ENCODE results near the gene PCGF1. TPM values are rescaled to one million over a fixed set of nuclear protein-coding genes. Genes with fewer than 3 reads are reported as not detected.
"Not testable (repeated sequence)": the region's sequence is repeated elsewhere in the genome, so short reads cannot be mapped to it uniquely, and the experiment has no call there.

The PCGF1 gene
- total and polyA plus RNA-seq, 2 of the 13 experiments (the other 11 are each of a cell fraction or from before 2014, with no cell fraction given), result 20.4 to 22.6 TPM

GRCh38 chr2:74486141-74486540, 21.4 kb downstream of the PCGF1 start (continued):
- TF ChIP-seq, protein P1, sequence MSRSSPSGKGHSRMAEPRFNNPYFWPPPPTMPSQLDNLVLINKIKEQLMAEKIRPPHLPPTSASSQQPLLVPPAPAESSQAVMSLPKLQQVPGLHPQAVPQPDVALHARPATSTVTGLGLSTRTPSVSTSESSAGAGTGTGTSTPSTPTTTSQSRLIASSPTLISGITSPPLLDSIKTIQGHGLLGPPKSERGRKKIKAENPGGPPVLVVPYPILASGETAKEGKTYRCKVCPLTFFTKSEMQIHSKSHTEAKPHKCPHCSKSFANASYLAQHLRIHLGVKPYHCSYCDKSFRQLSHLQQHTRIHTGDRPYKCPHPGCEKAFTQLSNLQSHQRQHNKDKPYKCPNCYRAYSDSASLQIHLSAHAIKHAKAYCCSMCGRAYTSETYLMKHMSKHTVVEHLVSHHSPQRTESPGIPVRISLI (CRISPR knock-in tag; IDR thresholded peaks at IDR 0.05; ENCODE audit: borderline replicate concordance), result peak; percentile 97
- TF ChIP-seq ZFP82 (CRISPR knock-in tag; IDR thresholded peaks at IDR 0.05; ENCODE audit: borderline replicate concordance) (no peak), ZNF768 (CRISPR knock-in tag; IDR thresholded peaks at IDR 0.05) (no peak), PHF8 (CRISPR knock-in tag; IDR thresholded peaks at IDR 0.05) (0 out of 2 replicates have a peak, but pooled peaks have one; percentile 17)

DNA sequence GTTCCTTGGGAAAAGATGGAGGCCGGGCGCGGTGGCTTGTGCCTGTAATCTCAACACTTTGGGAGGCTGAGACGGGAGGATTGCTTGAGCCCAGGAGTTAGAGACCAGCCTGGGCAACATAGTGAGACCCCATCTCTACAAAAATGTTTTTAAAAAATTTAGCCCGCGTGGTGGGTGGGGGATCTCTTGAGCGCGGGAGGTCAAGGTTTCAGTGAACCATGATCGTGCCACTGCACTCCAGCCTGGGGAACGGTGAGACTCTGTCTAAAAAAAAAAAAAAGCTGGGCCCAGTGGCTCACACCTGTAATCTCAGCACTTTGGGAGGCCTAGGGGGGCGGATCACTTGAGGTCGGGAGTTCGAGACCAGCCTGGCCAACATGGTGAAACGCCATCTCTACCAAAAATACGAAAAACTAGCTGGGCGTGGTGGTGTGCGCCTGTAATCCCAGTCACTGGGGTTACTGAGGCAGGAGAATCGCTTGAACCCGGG, 23.8 kb downstream of the PCGF1 start:
- Histone ChIP-seq H3K9ac (ENCODE audit: insufficient read depth, low read depth, low read length) (peak overlapping the region; percentile 91), H3K79me2 (ENCODE audit: insufficient read depth, low read length) (peaks cover 45% of the 10 kb centered on the region), H3K36me3 (replicated peaks in 1 of 2; ENCODE audit: control insufficient read depth in 1 of 2, insufficient read depth in 2 of 2, low read length in 2 of 2) (peaks cover 2 to 10% of the 10 kb centered on the region in 2 experiments; a peak in 4 of 5 replicates), H3K4me3 (replicated peaks in 1 of 3; ENCODE audit: insufficient read depth in 1 of 3, low read depth in 2 of 3, low read length in 3 of 3) (peak overlapping the region; percentile 82 to 87 (median 83)), H3K4me2 (ENCODE audit: low read depth, low read length) (peak overlapping the region; percentile 78), H3K4me1 (ENCODE audit: insufficient read depth, low read length) (peaks cover 74% of the 10 kb centered on the region)
- FAIRE-seq; BruUV-seq (replicated peaks); ATAC-seq; H3K27me3 ChIP-seq (ENCODE audit: control insufficient read depth in 1 of 2, insufficient read depth in 2 of 2, low read length in 2 of 2); H3K9me3 ChIP-seq (ENCODE audit: low read length); H2AFZ ChIP-seq (ENCODE audit: low read length); DNase-seq (ENCODE audit: low spot score); H4K20me1 ChIP-seq (ENCODE audit: insufficient read depth, low read length); H3K27ac ChIP-seq (ENCODE audit: extremely low read length, insufficient read depth, low read length): not testable (repeated sequence)
- ChIA-PET CTCF (ENCODE audit: low intra/inter-chr PET ratio, low total read pairs) (interaction anchor here (1.0 to 2.4 kb wide), 7 partner anchors 19 to 104 kb away, joined by 3 to 20 read pairs (median 10); partner anchors contain the start of genes AUP1, HTRA2, INO80B and MOGS), POLR2A (interaction anchor here (1.0 to 20.6 kb wide), 12 partner anchors 9 to 93 kb away, joined by 5 to 795 read pairs (median 18); partner anchors contain the start of genes AUP1, DQX1, HTRA2 and INO80B)
- intact Hi-C loops (cut with micrococcal nuclease; ENCODE audit: unreplicated experiment), result loop anchor here (1.0 kb wide), 5 partner anchors 19 to 104 kb away; partner anchors contain the start of genes AUP1, HTRA2 and PCGF1
- in situ Hi-C loops (cut with HindIII; ENCODE audit: extremely low pct_ligation_motif_present, low pct_unique_long_range_greater_than_20kb), result loop anchor here (5.0 kb wide), 1 partner anchor 99 kb away; no protein-coding TSS in a partner anchor
- 81% methylated on average over 19 of the region's 19 CpGs for WGBS (ENCODE audit: low lambda C conversion rate)
- TF ChIP-seq, protein P1 (CRISPR knock-in tag; IDR thresholded peaks at IDR 0.05; ENCODE audit: borderline replicate concordance), result 0 out of 2 replicates have a peak, but pooled peaks have one; percentile 27
- TF ChIP-seq CHD4 (IDR thresholded peaks at IDR 0.05; ENCODE audit: borderline replicate concordance, low read length), result 0 out of 2 replicates have a peak, but pooled peaks have one; percentile 19
- TF ChIP-seq JUN (CRISPR knock-in tag; IDR thresholded peaks at IDR 0.05), result 0 out of 2 replicates have a peak, but pooled peaks have one; percentile 24
- TF ChIP-seq, protein P2, sequence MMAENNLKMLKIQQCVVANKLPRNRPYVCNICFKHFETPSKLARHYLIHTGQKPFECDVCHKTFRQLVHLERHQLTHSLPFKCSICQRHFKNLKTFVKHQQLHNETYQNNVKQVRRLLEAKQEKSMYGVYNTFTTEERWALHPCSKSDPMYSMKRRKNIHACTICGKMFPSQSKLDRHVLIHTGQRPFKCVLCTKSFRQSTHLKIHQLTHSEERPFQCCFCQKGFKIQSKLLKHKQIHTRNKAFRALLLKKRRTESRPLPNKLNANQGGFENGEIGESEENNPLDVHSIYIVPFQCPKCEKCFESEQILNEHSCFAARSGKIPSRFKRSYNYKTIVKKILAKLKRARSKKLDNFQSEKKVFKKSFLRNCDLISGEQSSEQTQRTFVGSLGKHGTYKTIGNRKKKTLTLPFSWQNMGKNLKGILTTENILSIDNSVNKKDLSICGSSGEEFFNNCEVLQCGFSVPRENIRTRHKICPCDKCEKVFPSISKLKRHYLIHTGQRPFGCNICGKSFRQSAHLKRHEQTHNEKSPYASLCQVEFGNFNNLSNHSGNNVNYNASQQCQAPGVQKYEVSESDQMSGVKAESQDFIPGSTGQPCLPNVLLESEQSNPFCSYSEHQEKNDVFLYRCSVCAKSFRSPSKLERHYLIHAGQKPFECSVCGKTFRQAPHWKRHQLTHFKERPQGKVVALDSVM (CRISPR knock-in tag; IDR thresholded peaks at IDR 0.05), result peak; percentile 69
- TF ChIP-seq ZBTB38 (CRISPR knock-in tag; IDR thresholded peaks at IDR 0.05), result 0 out of 2 replicates have a peak, but pooled peaks have one; percentile 40
- peak; percentile 98 for TF ChIP-seq ZNF121 (CRISPR knock-in tag; IDR thresholded peaks at IDR 0.05)
- 0 out of 2 replicates have a peak, but pooled peaks have one; percentile 21 for TF ChIP-seq ZMYM3 (CRISPR knock-in tag; IDR thresholded peaks at IDR 0.05)
- TF ChIP-seq, protein P3, sequence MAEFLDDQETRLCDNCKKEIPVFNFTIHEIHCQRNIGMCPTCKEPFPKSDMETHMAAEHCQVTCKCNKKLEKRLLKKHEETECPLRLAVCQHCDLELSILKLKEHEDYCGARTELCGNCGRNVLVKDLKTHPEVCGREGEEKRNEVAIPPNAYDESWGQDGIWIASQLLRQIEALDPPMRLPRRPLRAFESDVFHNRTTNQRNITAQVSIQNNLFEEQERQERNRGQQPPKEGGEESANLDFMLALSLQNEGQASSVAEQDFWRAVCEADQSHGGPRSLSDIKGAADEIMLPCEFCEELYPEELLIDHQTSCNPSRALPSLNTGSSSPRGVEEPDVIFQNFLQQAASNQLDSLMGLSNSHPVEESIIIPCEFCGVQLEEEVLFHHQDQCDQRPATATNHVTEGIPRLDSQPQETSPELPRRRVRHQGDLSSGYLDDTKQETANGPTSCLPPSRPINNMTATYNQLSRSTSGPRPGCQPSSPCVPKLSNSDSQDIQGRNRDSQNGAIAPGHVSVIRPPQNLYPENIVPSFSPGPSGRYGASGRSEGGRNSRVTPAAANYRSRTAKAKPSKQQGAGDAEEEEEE (CRISPR knock-in tag; IDR thresholded peaks at IDR 0.05; ENCODE audit: borderline replicate concordance), result peak; percentile 13; the same call in 1 of the 2 replicates
- 0 out of 2 replicates have a peak, but pooled peaks have one; percentile 2 for TF ChIP-seq ZNF292 (CRISPR knock-in tag; IDR thresholded peaks at IDR 0.05; ENCODE audit: borderline replicate concordance, low read depth)
